Measurements from ENCODE around the gene MAPKBP1. TPM values are rescaled to one million over a fixed set of nuclear protein-coding genes. Genes with fewer than 3 reads are reported as not detected.

The MAPKBP1 gene
- total RNA-seq, 4 donors from 2014 or later: 4.2 to 8.4 (median 5.4) TPM

DNA sequence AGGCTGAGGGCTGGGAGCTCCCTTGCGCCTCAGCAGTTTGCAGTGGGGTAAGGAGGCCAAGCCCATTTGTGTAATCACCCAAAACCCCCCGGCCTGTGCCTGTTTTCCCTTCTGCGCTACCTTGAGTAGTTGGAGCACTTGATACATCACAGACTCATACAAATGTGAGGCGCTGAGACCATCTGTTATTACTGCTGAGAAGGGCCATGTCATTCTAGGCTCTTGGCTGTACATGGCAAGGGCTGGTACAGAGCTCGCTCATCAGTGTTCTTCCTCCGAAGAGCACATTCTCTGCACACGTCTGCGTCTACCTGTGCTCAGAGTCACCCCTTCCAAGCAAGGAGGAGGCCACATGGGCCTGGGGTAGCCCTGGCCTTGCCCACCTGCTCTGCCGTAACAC lies 73.7 kb downstream of the MAPKBP1 start:
- H3K36me3 ChIP-seq: peaks cover 0 to 37% of the 10 kb centered on the region in 2 donors

DNA sequence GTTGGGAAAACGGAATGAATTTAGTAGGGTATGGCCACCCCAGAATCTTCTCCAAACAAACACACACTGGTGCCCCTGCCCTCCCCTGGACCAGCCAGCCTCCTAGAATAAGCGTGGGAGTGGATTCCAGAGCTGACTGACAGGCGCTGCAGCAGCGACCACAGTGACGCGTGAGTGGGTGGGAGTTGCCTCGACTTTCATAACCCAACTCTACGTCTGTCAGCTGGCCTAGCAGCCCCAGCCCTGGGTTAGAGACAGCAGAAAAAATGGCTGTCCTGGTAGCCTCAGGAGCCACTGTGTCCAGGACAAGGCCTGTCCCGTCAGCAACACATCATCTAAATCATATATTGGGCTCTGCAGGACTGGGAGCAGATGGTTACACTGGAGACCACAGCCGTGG lies 74.3 kb downstream of the MAPKBP1 start:
- Histone ChIP-seq H3K4me1 (no peaks in the 10 kb centered on the region), H3K9me3 (no peaks in the 10 kb centered on the region), H3K36me3 (peaks cover 0 to 37% of the 10 kb centered on the region in 2 donors), H3K27me3 (peaks cover 5 to 11% (median 7%) of the 10 kb centered on the region in 3 donors), H3K4me3 (no peak overlapping the region), H3K27ac (no peak overlapping the region)
- DNase-seq (no peak), ATAC-seq (no peak)
- intact Hi-C loops (cut with DNase I; ENCODE audit: low total_unique reads) (no loop called here), in situ Hi-C loops (cut with MboI; ENCODE audit: low sequenced_read_pairs in 4 of 4) (no loop called here)
- TF ChIP-seq, protein P1, sequence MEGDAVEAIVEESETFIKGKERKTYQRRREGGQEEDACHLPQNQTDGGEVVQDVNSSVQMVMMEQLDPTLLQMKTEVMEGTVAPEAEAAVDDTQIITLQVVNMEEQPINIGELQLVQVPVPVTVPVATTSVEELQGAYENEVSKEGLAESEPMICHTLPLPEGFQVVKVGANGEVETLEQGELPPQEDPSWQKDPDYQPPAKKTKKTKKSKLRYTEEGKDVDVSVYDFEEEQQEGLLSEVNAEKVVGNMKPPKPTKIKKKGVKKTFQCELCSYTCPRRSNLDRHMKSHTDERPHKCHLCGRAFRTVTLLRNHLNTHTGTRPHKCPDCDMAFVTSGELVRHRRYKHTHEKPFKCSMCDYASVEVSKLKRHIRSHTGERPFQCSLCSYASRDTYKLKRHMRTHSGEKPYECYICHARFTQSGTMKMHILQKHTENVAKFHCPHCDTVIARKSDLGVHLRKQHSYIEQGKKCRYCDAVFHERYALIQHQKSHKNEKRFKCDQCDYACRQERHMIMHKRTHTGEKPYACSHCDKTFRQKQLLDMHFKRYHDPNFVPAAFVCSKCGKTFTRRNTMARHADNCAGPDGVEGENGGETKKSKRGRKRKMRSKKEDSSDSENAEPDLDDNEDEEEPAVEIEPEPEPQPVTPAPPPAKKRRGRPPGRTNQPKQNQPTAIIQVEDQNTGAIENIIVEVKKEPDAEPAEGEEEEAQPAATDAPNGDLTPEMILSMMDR (IDR thresholded peaks at IDR 0.05 in 4 of 5, conservative IDR thresholded peaks at IDR 0.05 in 1 of 5): no peak
- TF ChIP-seq POLR2A (IDR thresholded peaks at IDR 0.05): no peak

More for the DNA sequence above, 73.7 kb downstream of the MAPKBP1 start:
- TF ChIP-seq, protein P1 (IDR thresholded peaks at IDR 0.05 in 4 of 5, conservative IDR thresholded peaks at IDR 0.05 in 1 of 5): no peak
- TF ChIP-seq POLR2A (IDR thresholded peaks at IDR 0.05): no peak
- ATAC-seq (no peak), DNase-seq (no peak)
- no peaks in the 10 kb centered on the region for H3K9me3 ChIP-seq
- intact Hi-C loops (cut with DNase I; ENCODE audit: low total_unique reads) (no loop called here), in situ Hi-C loops (cut with MboI; ENCODE audit: low sequenced_read_pairs in 4 of 4) (no loop called here)
- H3K27ac ChIP-seq: no peak overlapping the region
- H3K4me1 ChIP-seq: no peaks in the 10 kb centered on the region
- H3K4me3 ChIP-seq: no peak overlapping the region
- peaks cover 5 to 7% (median 5%) of the 10 kb centered on the region in 3 donors for H3K27me3 ChIP-seq

- Histone ChIP-seq H3K9me3 (no peaks in the 10 kb centered on the region), H3K27me3 (peaks cover 5 to 14% (median 7%) of the 10 kb centered on the region in 3 donors), H3K27ac (no peak overlapping the region), H3K36me3 (peaks cover 0 to 37% of the 10 kb centered on the region in 2 donors), H3K4me1 (no peaks in the 10 kb centered on the region), H3K4me3 (no peak overlapping the region)
- ATAC-seq (no peak), DNase-seq (no peak)
- in situ Hi-C loops (cut with MboI; ENCODE audit: low sequenced_read_pairs in 4 of 4) (no loop called here), intact Hi-C loops (cut with DNase I; ENCODE audit: low total_unique reads) (no loop called here)
- no peak for TF ChIP-seq POLR2A (IDR thresholded peaks at IDR 0.05)
- TF ChIP-seq, protein P1 (IDR thresholded peaks at IDR 0.05 in 4 of 5, conservative IDR thresholded peaks at IDR 0.05 in 1 of 5): no peak
Measured at GRCh38 chr15:41849204-41849603, 74.9 kb downstream of the MAPKBP1 start.

GRCh38 chr15:41849861-41850260 lies 75.6 kb downstream of the MAPKBP1 start:
- Histone ChIP-seq H3K4me3 (no peak overlapping the region), H3K36me3 (peaks cover 0 to 35% of the 10 kb centered on the region in 2 donors), H3K9me3 (no peaks in the 10 kb centered on the region), H3K4me1 (no peaks in the 10 kb centered on the region), H3K27ac (no peak overlapping the region), H3K27me3 (peaks cover 5 to 14% (median 8%) of the 10 kb centered on the region in 3 donors)
- intact Hi-C loops (cut with DNase I; ENCODE audit: low total_unique reads) (no loop called here), in situ Hi-C loops (cut with MboI; ENCODE audit: low sequenced_read_pairs in 4 of 4) (no loop called here)
- no peak for TF ChIP-seq POLR2A (IDR thresholded peaks at IDR 0.05)
- ATAC-seq (no peak), DNase-seq (no peak)

DNA sequence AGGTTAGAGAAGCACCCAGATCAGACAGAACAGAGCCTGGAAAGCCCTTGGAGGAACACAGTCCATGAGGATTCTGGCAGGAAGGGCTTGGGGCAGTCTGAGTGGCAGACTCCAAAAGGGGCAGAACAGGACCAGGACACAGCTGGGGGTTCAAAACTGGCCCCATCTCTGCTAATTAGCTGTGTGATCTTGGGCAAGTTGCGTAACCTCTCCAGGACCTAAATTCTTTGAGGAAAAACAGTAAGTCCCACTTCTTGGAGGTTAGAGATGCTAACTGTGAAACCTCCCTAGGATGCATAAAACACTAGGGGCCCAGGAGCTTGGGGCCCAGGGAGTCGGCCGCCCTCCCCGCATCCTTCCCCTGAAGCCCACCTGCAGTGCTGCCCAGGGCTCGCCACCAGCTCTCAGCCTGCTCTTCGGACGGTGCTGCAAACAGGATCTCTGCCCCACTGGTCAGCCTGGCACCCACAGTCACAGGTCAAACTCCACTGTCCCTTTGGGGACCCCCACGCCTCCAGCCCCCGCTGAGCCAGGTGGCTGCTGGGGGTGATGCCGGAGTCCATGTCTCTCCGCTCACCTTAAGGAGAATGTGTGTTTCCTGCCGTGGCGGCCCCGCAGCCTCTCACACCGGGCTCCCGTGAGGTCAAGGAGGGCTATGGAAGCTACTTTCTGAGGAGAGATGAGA lies 76.3 kb downstream of the MAPKBP1 start:
- Histone ChIP-seq H3K9me3 (no peaks in the 10 kb centered on the region), H3K4me1 (no peaks in the 10 kb centered on the region), H3K27ac (no peak overlapping the region), H3K36me3 (peaks cover 0 to 28% of the 10 kb centered on the region in 2 donors), H3K27me3 (peaks cover 10 to 14% (median 11%) of the 10 kb centered on the region in 3 donors), H3K4me3 (no peak overlapping the region)
- DNase-seq (no peak), ATAC-seq (no peak)
- in situ Hi-C loops (cut with MboI; ENCODE audit: low sequenced_read_pairs in 4 of 4): no loop called here
- intact Hi-C loops (cut with DNase I; ENCODE audit: low total_unique reads): no loop called here
- TF ChIP-seq POLR2A (IDR thresholded peaks at IDR 0.05): no peak
- TF ChIP-seq, protein P1 (IDR thresholded peaks at IDR 0.05 in 4 of 5, conservative IDR thresholded peaks at IDR 0.05 in 1 of 5): no peak
